SH-SY5Y (cell line): ENCODE results near the gene CBFA2T3.

Experiments used
- GATA2 ChIP-seq: IDR thresholded peaks from 2 replicates; pipeline ENCODE4 v1.6.1; 2011; ENCODE audit warnings: mild to moderate bottlenecking, low read depth, low read length
- GATA3 ChIP-seq: IDR thresholded peaks from 2 replicates; pipeline ENCODE4 v1.6.1; 2011; ENCODE audit warnings: low read depth, mild to moderate bottlenecking, low read length, moderate library complexity

- TF ChIP-seq GATA3 (no peak), GATA2 (no peak)
These were observed 150.8 kb downstream of the CBFA2T3 start for GRCh38 chr16:88826070-88826840.
